Activated T-cell treated with anti-CD3 and anti-CD28 coated beads, Interleukin-2, amount 50 U/mL, for 48 hours (primary cell): ENCODE results near the gene CCDC92.

Experiments
- DNase-seq, 2 experiments: peaks; one replicate each; pipeline ENCODE4 v3.0.0-alpha.2; 2020

The CCDC92 gene

DNA sequence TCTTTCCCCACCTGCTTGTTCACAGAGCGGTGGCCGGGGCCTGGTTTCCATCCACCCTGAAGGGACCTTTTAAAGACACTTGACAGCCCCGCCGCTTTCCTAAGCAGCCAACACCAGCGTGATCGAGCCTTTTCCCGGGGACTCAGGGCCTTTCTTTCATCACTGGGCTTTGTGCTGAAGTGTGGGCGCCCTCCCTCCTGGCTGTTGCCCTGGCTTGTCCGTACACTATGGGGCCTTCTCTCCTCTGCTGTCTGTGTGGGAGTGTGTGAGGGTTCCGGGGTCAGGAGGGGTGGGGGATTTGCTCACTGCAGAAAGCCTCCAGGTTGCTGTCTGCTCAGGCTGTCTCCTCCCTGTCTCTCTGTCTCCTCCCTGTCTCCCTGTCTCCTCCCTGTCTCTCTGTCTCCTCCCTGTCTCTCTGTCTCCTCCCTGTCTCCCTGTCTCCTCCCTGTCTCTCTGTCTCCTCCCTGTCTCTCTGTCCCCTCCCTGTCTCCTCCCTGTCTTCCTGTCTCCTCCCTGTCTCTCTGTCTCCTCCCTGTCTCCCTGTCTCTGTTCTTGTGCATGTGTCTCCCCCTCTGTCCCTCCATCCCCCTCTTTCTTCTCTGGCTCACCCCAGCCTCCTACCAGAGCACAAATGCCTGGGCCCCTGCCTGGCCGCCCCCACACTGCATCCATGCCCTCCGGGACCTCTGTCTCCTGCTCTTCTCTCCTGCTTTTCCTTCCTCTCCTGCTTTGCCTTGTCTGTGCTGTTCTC, 64.7 kb downstream of the CCDC92 start:
- no peak for DNase-seq

DNA sequence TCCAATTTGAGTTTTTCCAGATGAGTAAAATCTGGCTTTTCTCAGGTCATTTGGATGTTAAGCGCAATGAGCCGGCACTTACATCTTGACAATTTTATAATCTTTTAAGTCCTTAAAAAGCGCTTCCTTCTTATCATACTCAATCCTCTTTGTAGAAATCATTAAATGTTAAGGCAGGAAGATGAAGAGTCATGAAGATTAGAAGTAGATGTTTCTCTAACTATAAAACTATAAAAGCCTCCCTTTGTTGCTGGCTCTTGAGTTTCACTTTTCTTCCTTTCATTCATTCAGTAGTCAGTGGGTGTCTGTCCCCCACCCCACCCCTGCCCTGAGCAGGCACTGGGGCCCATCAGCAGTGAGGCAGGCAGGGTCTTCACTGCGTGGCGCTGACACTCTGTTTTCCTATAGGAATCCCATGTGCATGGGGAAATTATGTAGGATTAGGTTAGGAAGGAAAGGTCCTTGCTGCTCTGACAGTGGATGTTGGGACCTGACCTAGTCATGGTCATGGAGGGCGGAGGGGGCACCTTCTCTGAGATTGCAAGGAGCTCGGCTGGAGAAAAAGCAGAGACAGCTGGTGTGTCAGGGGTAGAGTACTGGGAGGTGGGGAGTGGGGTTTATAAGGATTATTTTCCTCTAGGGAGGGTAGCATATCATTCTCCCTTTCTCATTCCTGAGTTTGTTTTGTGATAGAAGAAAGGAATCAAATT, 65.8 kb downstream of the CCDC92 start:
- no peak for DNase-seq

GRCh38 chr12:123905319-123905925, 67.2 kb downstream of the CCDC92 start:
- peak; percentile 75 to 76 for DNase-seq

DNA sequence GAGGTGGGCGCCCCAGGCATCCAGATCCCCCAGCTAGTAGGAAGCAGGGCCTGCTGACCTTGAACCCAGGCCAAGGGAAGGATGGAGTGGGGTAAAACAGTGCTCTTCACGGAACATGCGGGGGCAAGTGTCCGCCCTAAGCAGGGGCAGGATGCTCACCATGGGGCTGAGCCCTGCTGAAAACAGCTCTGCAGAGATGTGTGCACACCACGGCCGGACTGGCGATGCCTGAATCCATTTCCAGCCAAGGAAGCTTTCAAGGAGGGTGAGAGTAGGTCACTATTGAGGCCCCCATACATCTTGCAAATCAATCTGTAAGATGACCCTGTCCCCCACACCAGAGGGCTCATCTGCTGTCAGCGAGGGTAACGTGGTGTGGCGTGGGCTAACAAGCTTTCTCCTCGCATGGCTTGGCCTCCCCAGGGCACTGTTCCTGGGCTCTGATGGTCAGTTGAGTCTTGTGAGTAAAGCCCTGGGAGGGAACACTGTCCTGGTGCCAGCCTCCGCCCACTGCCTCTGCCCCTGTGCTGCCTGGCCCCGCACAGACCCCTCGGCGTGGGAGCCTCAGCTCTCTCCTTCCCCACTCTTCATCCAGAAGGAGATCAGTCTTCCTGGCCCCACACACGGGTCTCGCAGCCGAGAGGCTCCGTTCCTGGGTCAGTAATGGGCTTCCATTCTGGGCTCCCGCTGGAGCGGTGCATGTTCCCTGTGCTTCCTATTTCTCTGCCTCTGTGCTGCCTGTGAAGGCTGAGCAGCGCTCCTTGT, 69.1 kb downstream of the CCDC92 start:
- no peak for DNase-seq

GRCh38 chr12:123902821-123903220, 69.8 kb downstream of the CCDC92 start:
- no peak for DNase-seq

GRCh38 chr12:123900871-123901376, 71.7 kb downstream of the CCDC92 start:
- peak; percentile 38 to 51 for DNase-seq

DNA sequence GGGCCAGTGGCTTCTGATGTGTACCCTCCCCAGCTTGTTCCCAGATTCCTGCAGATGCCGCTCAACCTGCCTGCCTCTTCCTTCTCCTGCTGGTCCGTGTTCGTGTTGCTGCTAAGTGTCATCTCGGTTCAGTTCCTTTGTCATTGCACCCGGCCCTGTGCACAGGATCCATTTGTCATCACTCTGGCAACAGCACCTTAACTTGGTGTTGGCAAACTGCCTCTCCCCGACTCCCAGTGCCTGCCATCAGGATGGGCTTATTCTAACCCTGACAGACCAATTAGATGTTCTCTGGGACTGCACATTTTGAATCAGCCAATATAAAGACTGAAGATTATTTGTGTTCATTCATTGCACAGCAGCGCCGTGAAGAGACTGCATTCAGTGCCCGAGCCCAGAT, 73.3 kb downstream of the CCDC92 start:
- DNase-seq = no peak

DNA sequence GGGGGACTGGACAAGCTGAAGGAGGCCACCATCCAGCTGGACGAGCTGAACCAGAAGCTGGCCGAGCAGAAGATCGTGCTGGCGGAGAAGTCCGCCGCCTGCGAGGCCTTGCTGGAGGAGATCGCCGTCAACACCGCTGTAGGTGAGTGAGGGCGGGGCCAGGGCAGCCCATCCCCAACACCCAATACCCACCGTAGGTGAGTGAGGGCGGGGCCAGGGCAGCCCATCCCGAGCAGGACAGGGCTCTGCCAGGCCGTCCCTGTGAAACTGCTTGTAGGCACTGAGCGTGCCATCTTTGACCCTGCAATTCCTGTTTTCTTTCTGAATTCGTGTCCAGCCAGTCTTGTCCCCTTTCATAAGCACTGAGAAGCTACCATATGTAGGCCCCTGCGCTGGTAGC, 74.0 kb downstream of the CCDC92 start:
- no peak for DNase-seq

- no peak for DNase-seq
Observed at GRCh38 chr12:123897221-123897620, 75.4 kb downstream of the CCDC92 start.

- DNase-seq = no peak
Observed at GRCh38 chr12:123896767-123897166, 75.9 kb downstream of the CCDC92 start.

GRCh38 chr12:123895451-123895850, 77.2 kb downstream of the CCDC92 start:
- no peak for DNase-seq

GRCh38 chr12:123894823-123895345, 77.7 kb downstream of the CCDC92 start:
- no peak for DNase-seq

GRCh38 chr12:123893276-123893675, 79.4 kb downstream of the CCDC92 start:
- DNase-seq = no peak

GRCh38 chr12:123892853-123893252, 79.8 kb downstream of the CCDC92 start:
- DNase-seq = no peak

DNA sequence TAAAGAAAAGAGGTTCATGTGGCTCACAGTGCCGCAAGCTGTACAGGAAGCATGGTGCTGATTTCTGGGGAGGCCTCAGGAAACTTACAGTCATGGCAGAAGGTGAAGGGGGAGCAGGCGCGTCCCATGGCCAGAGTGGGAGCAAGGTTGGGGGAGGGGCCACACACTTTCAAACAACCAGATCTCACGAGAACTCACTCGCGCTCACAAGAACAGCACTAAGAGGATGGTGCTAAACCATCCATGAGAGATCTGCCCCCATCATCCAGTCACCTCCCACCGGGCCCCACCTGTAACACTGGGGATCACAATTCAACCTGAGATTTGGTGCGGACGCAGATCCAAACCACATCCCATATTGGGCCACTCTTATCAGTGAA, 80.5 kb downstream of the CCDC92 start:
- DNase-seq = no peak

DNA sequence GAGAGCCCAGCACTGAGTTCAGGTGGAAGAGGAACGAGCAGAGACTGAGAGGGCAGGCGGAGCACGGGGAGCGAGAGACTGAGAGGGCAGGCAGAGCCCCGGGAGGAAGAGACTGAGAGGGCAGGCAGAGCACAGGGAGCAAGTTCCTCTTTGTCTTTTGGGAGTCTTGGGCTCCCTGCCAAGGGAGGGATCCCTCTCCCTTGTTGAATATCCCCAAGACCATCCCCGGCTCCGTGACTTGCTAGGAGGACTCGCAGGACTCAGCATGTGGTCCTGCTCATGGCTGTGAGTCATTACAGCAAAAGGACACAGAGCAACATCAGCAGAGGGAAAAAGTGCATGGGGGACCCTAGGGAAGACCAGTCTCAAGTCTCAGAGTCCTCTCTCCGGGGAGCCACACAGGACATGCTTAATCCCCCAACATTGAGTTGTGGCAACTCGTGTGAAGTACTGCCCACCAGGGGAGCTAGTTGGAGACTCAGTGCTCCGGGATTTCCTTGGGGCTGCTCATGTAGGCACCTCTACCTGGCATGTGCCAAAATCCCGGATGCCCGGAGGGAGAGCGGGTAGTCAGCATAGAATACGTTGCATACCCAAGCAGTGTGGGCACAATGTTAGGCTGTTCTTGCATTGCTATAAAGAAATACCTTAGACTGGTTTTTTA, 81.0 kb downstream of the CCDC92 start:
- DNase-seq = no peak

GRCh38 chr12:123891011-123891410, 81.6 kb downstream of the CCDC92 start:
- DNase-seq = no peak

GRCh38 chr12:123890536-123890902, 82.1 kb downstream of the CCDC92 start:
- DNase-seq = no peak

DNA sequence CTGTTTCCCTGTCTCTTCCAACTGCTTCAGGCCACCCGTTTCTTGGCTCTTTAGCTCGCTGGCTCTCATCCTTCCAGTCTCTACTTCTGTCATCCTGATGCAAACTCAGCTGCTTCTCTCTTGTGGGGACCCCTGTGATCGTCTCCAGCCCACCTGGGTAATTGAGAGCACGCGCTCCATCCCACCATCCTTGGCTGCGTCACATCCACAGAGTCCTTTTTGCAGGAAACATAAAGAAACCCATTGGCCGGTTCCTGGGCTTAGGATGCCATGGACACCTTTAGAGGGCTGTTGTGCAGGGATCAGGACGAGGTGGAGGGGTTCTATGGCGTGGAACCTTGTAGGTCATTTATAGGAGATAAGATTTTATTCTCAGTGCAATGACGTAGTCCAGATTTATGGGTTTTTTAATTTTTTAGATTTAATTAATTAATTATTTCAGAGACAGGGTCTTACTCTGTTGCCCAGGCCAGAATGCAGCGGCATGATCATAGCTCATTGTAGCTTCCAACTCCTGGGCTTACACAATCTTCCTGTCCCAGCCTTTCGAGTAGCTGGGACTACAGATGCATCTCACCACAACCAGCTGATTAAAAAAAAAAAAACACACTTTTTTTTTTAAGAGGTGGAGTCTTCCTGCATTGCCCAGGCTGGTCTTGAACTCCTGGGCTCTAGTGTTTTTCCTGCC, 82.6 kb downstream of the CCDC92 start:
- DNase-seq = no peak

- DNase-seq = no peak
Observed at GRCh38 chr12:123888989-123889388, 83.6 kb downstream of the CCDC92 start.

DNA sequence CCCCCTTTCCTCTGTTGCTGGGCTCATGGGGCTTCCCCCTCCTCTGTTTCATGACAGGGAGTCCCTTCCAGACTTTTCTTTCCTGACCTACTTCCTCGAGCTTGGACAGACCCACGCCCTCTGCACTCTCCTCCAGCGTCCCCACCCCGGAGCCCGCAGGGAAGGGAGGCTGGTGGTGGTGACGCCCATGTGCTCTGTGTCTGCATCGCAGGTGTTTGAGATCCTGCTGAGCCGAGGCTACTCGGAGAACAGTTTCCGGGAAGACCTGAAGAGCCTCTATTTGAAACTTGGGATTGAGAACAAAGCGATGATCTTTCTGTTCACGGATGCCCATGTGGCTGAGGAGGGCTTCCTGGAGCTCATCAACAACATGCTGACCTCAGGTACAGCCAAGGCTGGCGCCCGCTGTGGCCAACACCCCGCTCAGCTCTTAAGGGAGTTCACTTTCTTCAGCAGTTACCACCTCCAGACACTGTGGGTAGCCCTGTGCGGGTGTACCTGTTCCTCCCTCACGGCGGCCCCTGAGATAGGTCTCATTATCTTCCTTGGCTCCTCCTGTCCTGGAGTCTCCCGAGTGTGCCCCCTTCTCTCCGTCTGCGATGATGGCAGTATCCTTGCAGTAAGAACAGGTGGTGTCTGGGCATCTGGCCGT, 85.6 kb downstream of the CCDC92 start:
- no peak for DNase-seq
